Prostate gland (tissue), 2 donors: ENCODE results near the gene CEP128.

Source experiments
- POLR2A ChIP-seq: fragments of 450-650 bp; IDR thresholded peaks from one replicate; pipeline ENCODE4 v1.6.1; 2016; ENCODE audit warnings: antibody characterized with exemption, mild to moderate bottlenecking
- TF ChIP-seq, protein P1 (sequence below), 4 experiments: fragments of 200-600 bp in 2 of 4; fragments of 450-650 bp in 2 of 4; sonication (generic) in 2 of 4; IDR thresholded peaks; 1 replicate in 3 of 4; 2 replicates in 1 of 4; pipeline ENCODE4 v1.5.1; 2016 to 2019; ENCODE audit warnings: antibody characterized with exemption in 4 of 4, mild to moderate bottlenecking in 2 of 4, moderate library complexity in 2 of 4

DNA sequence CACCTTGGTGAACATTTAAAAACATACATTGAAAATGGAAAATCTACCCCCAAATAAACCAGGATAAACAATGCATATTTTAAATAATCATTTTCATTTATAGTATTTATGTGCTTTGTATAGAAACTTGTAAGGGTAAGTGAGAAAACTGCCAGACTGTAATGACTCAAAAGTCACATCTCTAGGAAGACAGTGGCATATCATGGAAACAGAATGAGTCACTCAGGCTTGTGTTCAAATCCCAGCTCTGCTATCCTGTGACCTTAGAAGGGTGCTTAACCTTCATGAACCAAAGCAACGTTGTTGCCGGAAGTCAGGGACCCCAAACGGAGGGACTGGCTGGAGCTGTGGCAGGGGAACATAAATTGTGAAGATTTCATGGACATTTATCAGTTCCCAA lies 142.7 kb downstream of the CEP128 start:
- TF ChIP-seq POLR2A = no peak
- TF ChIP-seq, protein P1, sequence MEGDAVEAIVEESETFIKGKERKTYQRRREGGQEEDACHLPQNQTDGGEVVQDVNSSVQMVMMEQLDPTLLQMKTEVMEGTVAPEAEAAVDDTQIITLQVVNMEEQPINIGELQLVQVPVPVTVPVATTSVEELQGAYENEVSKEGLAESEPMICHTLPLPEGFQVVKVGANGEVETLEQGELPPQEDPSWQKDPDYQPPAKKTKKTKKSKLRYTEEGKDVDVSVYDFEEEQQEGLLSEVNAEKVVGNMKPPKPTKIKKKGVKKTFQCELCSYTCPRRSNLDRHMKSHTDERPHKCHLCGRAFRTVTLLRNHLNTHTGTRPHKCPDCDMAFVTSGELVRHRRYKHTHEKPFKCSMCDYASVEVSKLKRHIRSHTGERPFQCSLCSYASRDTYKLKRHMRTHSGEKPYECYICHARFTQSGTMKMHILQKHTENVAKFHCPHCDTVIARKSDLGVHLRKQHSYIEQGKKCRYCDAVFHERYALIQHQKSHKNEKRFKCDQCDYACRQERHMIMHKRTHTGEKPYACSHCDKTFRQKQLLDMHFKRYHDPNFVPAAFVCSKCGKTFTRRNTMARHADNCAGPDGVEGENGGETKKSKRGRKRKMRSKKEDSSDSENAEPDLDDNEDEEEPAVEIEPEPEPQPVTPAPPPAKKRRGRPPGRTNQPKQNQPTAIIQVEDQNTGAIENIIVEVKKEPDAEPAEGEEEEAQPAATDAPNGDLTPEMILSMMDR (IDR thresholded peaks at IDR 0.05) = no peak
